ENCODE data around the gene WNT9B. TPM values are rescaled to one million over a fixed set of nuclear protein-coding genes. Genes with fewer than 3 reads are reported as not detected.

WNT9B gene
- total RNA-seq, 1 donor from 2014 or later: not detected

DNA sequence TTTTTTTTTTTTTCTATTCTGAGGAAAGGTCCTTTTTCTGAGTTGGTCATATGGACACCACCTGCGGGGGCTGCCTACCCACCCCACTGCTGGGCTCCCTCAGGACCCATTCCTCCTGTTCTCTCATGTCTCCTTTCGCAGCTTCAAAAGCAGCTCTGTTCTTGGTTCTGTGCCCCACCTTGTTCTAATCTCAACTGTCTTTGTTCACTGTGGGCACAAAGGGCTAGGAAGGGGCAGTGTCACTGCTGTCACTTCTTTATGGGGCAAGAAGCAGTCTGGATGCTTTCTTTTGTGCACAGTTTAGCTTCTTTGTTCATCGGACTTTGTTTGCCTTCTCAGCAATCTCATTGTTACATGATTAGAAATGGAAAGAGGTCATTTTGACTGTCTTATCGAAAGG is 78.7 kb downstream of the WNT9B start:
- DNase-seq (ENCODE audit: low read depth): no peak
- peaks cover 16% of the 10 kb centered on the region for H3K36me3 ChIP-seq (ENCODE audit: control insufficient read depth, insufficient read depth, low read length)
- H3K27me3 ChIP-seq (ENCODE audit: control insufficient read depth, insufficient read depth, low read length): no peaks in the 10 kb centered on the region
- FAIRE-seq: no peak
- no peak overlapping the region for H3K4me3 ChIP-seq (ENCODE audit: low read depth, low read length)
- TF ChIP-seq, protein P1, sequence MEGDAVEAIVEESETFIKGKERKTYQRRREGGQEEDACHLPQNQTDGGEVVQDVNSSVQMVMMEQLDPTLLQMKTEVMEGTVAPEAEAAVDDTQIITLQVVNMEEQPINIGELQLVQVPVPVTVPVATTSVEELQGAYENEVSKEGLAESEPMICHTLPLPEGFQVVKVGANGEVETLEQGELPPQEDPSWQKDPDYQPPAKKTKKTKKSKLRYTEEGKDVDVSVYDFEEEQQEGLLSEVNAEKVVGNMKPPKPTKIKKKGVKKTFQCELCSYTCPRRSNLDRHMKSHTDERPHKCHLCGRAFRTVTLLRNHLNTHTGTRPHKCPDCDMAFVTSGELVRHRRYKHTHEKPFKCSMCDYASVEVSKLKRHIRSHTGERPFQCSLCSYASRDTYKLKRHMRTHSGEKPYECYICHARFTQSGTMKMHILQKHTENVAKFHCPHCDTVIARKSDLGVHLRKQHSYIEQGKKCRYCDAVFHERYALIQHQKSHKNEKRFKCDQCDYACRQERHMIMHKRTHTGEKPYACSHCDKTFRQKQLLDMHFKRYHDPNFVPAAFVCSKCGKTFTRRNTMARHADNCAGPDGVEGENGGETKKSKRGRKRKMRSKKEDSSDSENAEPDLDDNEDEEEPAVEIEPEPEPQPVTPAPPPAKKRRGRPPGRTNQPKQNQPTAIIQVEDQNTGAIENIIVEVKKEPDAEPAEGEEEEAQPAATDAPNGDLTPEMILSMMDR (IDR thresholded peaks at IDR 0.05; ENCODE audit: insufficient read depth, low read length, severe bottlenecking): no peak

DNA sequence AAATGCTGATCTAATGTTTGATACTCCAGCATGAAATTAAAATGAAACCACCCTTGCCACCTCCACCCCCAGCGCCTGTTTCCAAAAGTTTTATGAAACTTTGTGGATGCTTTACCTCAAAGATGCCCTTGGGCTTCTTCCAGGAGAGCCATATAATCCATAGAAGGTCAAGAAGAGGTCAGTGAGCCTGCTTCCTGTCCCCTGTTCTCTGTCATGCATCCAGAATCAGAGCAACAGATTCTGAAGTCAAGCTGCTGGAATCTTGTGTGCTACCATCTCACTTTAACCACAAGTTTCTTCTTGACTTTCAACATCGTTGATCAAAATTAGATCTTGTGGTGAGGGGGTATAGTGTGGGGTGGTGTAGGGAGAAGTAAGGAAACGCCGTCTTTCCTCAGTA is 80.2 kb downstream of the WNT9B start:
- Histone ChIP-seq H3K27me3 (ENCODE audit: control insufficient read depth, insufficient read depth, low read length) (no peaks in the 10 kb centered on the region), H3K4me3 (ENCODE audit: low read depth, low read length) (no peak overlapping the region), H3K36me3 (ENCODE audit: control insufficient read depth, insufficient read depth, low read length) (peaks cover 16% of the 10 kb centered on the region)
- TF ChIP-seq, protein P1 (IDR thresholded peaks at IDR 0.05; ENCODE audit: insufficient read depth, low read length, severe bottlenecking): no peak
- DNase-seq (ENCODE audit: low read depth) (no peak), FAIRE-seq (no peak)

DNA sequence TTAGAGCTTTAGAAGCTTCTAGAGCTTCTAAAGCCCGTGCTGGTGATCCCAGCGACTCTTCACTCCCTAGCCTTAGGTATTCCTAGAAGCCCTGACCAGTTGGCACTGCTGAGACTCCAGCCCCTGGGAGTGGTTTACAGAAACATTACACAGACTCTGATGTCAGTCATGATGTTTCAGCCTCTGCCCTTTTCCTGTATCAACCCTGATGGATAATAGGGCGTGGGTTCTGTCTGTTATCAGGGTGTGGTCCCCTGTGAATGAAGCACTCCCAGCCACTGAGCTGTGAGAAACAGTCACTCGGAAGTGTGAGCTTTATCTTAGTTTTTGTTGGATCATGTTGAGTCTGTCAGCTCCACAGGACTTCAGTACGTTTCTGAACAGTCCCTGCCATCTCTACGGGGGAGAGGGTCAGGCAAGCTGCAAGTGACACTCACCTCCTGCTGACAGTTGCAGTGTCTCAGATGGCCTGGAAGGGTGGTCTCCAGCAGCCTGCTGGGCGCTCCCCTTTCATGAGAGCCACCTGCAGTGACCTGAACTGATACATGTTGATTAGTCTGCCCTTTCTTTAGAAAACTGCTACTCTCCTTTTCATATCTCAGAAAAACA is 84.4 kb downstream of the WNT9B start:
- peaks cover 32% of the 10 kb centered on the region for H3K36me3 ChIP-seq (ENCODE audit: control insufficient read depth, insufficient read depth, low read length)
- no peak overlapping the region for H3K4me3 ChIP-seq (ENCODE audit: low read depth, low read length)
- FAIRE-seq (no peak), DNase-seq (ENCODE audit: low read depth) (peak; percentile 77)
- no peaks in the 10 kb centered on the region for H3K27me3 ChIP-seq (ENCODE audit: control insufficient read depth, insufficient read depth, low read length)
- TF ChIP-seq, protein P1 (IDR thresholded peaks at IDR 0.05; ENCODE audit: insufficient read depth, low read length, severe bottlenecking): no peak

Other genes with a start within 250 kb of the WNT9B start
- 0.79 and 1.0 TPM in 2 replicates for gene WNT3, start 32.9 kb upstream of the WNT9B start, total RNA-seq
- gene GOSR2, start 71.6 kb downstream of the WNT9B start, total RNA-seq: 37.6 and 46.7 TPM in 2 replicates
- not detected in 2 replicates for gene RPRML, start 127.7 kb downstream of the WNT9B start, total RNA-seq